ENCODE data around the gene RBM15B. TPM values are rescaled to one million over a fixed set of nuclear protein-coding genes. Genes with fewer than 3 reads are reported as not detected.

RBM15B gene
- total RNA-seq, 1 donor from 2014 or later: 33.5 TPM

DNA sequence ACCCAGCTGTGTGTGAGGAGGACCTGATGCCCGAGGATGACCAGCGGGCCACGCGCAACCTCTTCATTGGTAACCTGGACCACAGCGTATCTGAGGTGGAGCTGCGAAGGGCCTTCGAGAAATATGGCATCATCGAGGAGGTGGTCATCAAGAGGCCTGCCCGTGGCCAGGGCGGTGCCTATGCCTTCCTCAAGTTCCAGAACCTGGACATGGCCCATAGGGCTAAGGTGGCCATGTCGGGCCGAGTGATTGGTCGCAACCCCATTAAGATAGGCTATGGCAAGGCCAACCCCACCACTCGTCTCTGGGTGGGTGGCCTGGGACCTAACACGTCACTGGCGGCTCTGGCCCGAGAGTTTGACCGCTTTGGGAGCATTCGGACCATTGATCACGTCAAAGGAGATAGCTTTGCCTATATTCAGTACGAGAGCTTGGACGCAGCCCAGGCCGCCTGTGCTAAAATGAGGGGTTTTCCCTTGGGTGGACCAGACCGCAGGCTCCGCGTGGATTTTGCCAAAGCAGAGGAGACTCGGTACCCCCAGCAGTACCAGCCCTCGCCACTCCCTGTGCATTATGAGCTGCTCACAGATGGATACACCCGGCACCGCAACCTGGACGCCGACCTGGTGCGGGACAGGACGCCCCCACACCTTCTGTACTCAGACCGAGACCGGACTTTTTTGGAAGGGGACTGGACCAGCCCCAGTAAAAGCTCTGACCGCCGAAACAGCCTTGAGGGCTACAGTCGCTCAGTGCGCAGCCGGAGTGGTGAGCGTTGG is 1.5 kb downstream of the RBM15B start:
- DNase-seq: no peak

- DNase-seq: no peak
These were observed 2.0 kb downstream of the RBM15B start for GRCh38 chr3:51393134-51393495.

DNA sequence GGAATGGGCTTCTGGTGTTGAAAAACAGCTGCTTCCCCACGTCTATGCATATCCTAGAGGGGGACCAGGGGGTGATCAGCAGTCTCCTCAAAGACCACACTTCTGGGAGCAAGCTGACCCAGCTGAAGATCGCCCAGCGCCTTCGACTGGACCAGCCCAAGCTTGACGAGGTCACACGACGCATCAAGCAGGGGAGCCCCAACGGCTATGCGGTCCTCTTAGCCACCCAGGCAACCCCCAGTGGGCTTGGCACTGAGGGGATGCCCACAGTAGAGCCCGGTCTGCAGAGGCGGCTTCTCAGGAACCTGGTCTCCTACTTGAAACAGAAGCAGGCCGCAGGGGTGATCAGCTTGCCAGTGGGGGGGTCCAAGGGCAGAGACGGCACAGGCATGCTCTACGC is 2.5 kb downstream of the RBM15B start:
- DNase-seq: no peak

DNA sequence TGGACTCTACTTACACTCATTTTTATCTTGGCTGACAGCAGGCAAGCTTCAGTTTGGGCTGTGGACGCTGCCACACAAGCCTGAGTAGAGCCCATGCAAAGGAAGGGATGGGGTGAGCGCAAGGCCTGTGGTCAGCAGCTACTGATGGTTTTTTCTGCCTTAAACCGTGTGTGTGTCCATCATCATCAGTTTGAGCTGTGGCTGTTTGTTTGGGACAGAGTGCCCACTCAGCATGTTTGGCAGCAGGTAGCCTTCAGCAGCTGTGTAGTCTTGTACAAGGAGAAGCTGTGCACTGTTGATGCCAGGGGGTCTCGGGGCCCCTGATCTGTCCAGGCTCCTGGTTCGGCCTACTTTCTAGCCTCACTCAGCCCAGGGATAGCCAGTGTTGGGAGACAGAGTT is 3.5 kb downstream of the RBM15B start:
- no peak for DNase-seq

- DNase-seq: no peak
These were observed 4.6 kb downstream of the RBM15B start for GRCh38 chr3:51395493-51396213.

GRCh38 chr3:51396401-51396800 is 5.3 kb downstream of the RBM15B start:
- no peak for DNase-seq

GRCh38 chr3:51397392-51397791 is 6.3 kb downstream of the RBM15B start:
- DNase-seq: no peak

DNA sequence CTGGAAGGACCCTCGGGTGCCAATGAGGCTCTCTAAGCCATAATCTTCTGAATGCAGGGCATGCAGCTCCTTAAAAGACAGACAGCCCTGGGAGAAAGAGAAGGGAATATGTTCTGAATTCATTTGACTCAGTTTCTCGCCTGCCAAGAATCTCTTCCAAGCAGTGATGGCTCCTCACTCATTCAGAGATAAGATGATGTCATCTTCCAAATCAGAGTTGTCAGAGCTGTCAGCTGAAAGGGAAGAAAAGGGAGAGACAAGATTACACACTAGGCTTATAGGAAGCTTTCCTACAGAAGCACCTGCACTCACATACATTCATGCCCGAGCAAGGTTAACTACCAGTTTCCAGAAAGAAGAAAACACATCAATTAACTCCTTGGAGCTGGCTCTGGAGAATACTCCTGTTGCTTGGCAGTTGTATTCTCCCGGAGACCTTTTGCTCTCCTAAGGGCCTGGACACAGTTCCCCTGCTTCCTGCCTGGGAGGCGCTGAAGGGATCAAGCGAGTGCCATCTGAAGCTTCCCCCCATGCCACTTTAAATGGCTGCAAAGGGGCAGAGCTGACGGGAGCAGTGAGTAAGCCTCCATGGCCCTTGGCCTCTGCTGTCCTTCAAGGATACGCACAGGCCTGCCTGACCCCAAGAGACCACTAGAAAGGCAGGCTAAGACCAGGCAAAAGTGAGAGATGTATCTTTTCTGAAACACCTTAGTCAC is 7.7 kb downstream of the RBM15B start:
- DNase-seq: no peak

DNA sequence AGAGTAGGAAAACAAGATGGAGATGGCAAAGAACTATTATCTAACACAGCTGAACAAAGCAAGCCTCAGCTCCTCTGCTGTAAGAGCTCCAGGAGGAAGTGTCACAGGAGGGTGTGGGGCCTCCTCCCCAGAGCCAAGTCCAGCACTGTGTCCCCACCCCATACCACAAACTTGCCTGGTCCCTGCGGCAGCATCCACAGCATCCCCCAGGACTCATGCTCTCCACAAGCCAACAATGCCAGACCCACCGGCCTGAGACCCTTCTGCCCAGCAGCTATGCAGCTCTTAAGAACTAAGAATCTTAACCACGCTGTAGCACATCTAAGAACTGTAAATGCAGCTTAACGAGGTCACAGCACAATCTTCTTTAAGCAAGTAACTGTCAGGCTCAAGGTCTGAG is 9.1 kb downstream of the RBM15B start:
- DNase-seq: no peak

GRCh38 chr3:51401735-51402134 is 10.7 kb downstream of the RBM15B start:
- no peak for DNase-seq

- DNase-seq: no peak
These were observed 12.6 kb downstream of the RBM15B start for GRCh38 chr3:51403675-51404074.

DNA sequence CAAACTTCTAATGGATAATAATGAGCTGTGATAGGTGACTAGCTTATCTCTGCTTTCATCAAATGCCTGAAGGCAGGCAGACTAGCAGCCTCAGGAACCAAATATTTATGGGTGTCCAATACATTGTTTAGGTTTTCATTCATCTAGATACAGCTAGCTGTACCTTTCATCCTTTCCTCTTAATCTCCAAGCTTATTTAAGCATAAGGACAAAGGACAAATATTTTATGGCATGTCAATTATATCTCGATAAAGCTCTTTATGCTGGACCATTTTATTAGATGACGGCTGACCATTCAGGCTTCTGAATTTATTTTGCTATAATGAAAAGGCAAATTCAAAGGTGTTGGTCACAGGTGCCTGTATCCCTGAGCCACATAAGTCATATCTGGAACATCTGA is 16.9 kb downstream of the RBM15B start:
- DNase-seq: no peak

- no peak for DNase-seq
These were observed 17.7 kb downstream of the RBM15B start for GRCh38 chr3:51408813-51409212.

DNA sequence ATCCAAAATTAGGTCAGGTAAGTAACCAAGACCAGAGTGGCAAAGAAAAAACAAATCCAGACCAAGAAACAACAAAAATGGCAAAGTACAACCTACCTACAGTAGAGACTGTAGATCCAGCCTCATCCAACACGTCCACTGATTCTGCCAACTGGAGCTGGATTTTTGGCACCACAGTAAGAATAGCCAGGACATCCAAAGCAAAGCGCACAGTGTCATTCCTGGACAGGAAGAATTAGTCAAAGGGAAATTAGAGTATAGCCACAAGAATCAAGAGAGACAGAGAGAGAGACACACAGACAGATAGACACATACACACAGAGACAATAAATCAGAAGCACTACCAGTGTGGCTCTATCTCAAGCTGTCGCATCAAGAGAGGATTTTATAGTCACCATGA is 31.1 kb downstream of the RBM15B start:
- DNase-seq: no peak

DNA sequence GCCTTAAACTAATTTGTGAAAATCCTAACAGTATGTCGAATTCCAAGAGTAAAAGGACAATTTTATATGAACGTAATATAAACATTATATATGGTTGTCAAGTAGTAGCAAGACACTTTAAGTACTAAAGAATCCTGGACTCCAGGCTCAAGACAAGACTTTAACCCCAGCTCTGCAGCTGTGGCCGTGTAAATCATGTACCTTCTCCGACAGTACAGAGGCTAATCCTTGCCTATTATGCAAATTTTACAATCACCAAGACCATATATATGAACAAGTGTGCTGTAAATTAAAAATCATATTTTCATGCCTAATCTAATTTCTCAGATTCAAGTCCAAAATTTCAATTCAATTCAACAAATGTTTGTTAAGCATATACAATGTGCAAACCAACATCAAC is 35.8 kb downstream of the RBM15B start:
- no peak for DNase-seq

DNA sequence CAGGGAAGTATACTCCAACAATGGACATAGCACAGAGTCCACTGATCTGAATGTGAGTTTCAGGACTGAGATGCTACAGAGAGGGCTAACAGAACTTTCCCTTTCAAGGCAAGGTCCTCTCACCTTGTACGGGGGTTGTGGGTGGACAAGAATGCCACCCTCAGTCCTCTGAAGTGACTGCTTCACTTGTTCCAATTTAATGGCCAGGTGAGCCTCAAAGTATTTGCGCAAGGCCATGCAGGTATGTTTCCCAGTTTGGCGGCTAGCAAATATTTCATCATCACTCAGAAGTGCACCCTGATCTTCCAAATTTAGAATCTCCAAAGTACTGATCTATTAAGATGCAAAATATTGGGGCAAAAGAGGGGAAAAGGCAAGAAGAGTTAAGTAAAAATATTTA is 38.1 kb downstream of the RBM15B start:
- DNase-seq: no peak

DNA sequence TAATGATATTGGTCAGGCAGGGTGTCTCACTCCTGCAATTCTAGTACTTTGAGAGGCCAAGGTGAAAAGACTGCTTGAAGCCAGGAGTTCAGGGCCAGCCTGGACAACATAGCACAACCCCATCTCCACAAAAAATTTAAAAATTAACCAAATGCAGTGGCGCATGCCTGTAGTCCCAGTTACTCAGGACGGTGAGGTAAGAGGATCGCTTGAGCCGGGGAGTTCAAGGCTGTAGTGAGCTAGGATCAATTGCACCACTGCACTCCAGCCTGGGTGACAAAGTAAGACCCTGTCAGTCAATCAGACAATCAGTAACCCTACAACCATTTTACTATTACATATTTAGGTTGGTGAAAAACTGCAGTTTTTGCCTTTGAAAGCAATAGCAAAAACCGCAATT is 43.0 kb downstream of the RBM15B start:
- DNase-seq: no peak

DNA sequence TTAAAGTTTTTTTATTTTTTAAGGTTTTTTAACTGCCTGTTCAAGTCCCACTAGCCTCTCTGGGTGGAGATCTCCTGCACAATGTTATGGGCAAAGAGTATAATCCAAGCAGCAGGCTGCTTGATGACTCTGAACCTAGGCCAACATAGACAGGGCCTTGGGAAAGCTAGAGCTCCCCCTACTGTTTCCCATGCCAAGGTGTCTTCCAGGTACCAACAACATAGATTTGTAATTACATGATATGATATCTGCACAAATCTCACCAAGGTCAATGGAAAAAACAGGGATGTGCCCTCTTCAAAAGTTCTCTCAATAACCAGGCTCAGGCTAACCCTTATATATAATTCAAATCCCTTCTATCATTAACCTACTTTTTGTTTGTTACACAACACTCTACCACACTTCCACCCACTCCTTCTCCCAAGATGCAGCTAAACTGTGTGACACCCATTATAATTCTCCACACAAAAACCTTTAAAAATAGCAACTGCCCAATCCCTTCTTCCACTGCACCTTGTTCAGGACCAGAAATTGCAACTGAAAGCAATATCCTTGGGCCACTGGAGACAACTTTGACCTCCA is 43.8 kb downstream of the RBM15B start:
- no peak for DNase-seq

GRCh38 chr3:51436998-51437639 is 46.0 kb downstream of the RBM15B start:
- no peak for DNase-seq

GRCh38 chr3:51441282-51442030 is 50.4 kb downstream of the RBM15B start:
- no peak for DNase-seq

- DNase-seq: no peak
These were observed 54.6 kb downstream of the RBM15B start for GRCh38 chr3:51445544-51446280.

Measured in occipital lobe (tissue), 2 donors.